PC-9 (cell line): ENCODE measurements around the gene PFKFB3. TPM values are rescaled to one million over a fixed set of nuclear protein-coding genes. Genes with fewer than 3 reads are reported as not detected.

Source experiments
- BruUV-seq: library from RNA; stranded (reverse); fragments of 400-500 nt; replicated peaks from 2 replicates; lab custom pipeline; 2021; lab: Mats Ljungman, UMichigan
- CTCF ChIA-PET: fragments of 300-600 bp; sonication (Branson Sonifier 250); formaldehyde crosslinking; loops from one replicate; lab custom pipeline; 2022; ENCODE audit warnings: antibody characterized with exemption; lab: Charles Lee
- POLR2A ChIA-PET: fragments of 300-600 bp; sonication (Branson Sonifier 250); formaldehyde crosslinking; loops from one replicate; lab custom pipeline; 2022; ENCODE audit warnings: antibody characterized with exemption; ENCODE audit not compliant: unreplicated experiment; lab: Charles Lee
- DNase-seq, 2 experiments: peaks; one replicate each; pipeline versions ENCODE4 v3.0.0 to v3.0.0-alpha.2; 2015 to 2022; ENCODE audit warnings: mixed read lengths in 1 of 2
- H2AFZ ChIP-seq: fragments of 200-600 bp; sonication (generic); 2 replicates; pipeline ENCODE4 v1.8.1; 2017; ENCODE audit warnings: antibody characterized with exemption
- H3F3A ChIP-seq: fragments of 200-600 bp; sonication (generic); 2 replicates; pipeline ENCODE4 v1.8.1; 2017; ENCODE audit warnings: antibody characterized with exemption, mild to moderate bottlenecking, low read depth; ENCODE audit not compliant: insufficient read depth
- H3K27ac ChIP-seq: fragments of 200-600 bp; sonication (generic); 2 replicates; pipeline ENCODE4 v1.6.1; 2016; ENCODE audit warnings: mixed run types
- H3K27me3 ChIP-seq: fragments of 200-600 bp; sonication (generic); 2 replicates; pipeline ENCODE4 v1.6.1; 2016; ENCODE audit warnings: low read depth, mixed run types; ENCODE audit not compliant: insufficient read depth
- H3K36me3 ChIP-seq: fragments of 200-600 bp; sonication (generic); 2 replicates; pipeline ENCODE4 v1.6.1; 2016; ENCODE audit warnings: low read depth, mixed run types
- H3K4me1 ChIP-seq: fragments of 200-600 bp; sonication (generic); replicated peaks from 2 replicates; pipeline ENCODE4 v1.6.1; 2016; ENCODE audit warnings: mixed run types; ENCODE audit not compliant: insufficient read depth
- H3K4me2 ChIP-seq: fragments of 200-600 bp; sonication (generic); 2 replicates; pipeline ENCODE4 v1.6.1; 2017; ENCODE audit warnings: mixed run types
- H3K4me3 ChIP-seq: fragments of 200-600 bp; sonication (generic); 2 replicates; pipeline ENCODE4 v1.6.1; 2016; ENCODE audit warnings: mixed run types
- H3K79me2 ChIP-seq: fragments of 200-600 bp; sonication (generic); 2 replicates; pipeline ENCODE4 v1.6.1; 2017; ENCODE audit warnings: low read depth, mixed run types
- H3K9me2 ChIP-seq: fragments of 200-600 bp; sonication (generic); 2 replicates; pipeline ENCODE4 v1.8.1; 2017; ENCODE audit warnings: mild to moderate bottlenecking; ENCODE audit not compliant: insufficient read depth
- H3K9me3 ChIP-seq: fragments of 200-600 bp; sonication (generic); 2 replicates; pipeline ENCODE4 v1.8.1; 2016; ENCODE audit warnings: low read depth; ENCODE audit not compliant: insufficient read depth
- H4K20me1 ChIP-seq: fragments of 200-600 bp; sonication (generic); 2 replicates; pipeline ENCODE4 v1.8.1; 2017; ENCODE audit not compliant: insufficient read depth
- EZH2 ChIP-seq: fragments of 200-600 bp; sonication (generic); IDR thresholded peaks from 2 replicates; pipeline ENCODE4 v1.8.0; 2017; ENCODE audit warnings: antibody characterized with exemption, low read depth
- intact Hi-C: fragments of 100-400 bp; cut with micrococcal nuclease; formaldehyde crosslinking; loops from one replicate; pipeline ENCODE4 v1.10.0; 2022; ENCODE audit not compliant: unreplicated experiment
- total RNA-seq: library from RNA; stranded (reverse); gene quantifications from 2 replicates; pipeline ENCODE4 v1.2.3, GENCODE V29; 2021
- TF ChIP-seq, protein P1 (sequence below): fragments of 200-600 bp; sonication (generic); conservative IDR thresholded peaks from 2 replicates; pipeline ENCODE4 v1.6.1; 2017; ENCODE audit warnings: mixed run types, antibody characterized with exemption, mild to moderate bottlenecking, moderate library complexity

PFKFB3 gene
- total RNA-seq, 1 experiment from 2014 or later = 37.8 TPM

DNA sequence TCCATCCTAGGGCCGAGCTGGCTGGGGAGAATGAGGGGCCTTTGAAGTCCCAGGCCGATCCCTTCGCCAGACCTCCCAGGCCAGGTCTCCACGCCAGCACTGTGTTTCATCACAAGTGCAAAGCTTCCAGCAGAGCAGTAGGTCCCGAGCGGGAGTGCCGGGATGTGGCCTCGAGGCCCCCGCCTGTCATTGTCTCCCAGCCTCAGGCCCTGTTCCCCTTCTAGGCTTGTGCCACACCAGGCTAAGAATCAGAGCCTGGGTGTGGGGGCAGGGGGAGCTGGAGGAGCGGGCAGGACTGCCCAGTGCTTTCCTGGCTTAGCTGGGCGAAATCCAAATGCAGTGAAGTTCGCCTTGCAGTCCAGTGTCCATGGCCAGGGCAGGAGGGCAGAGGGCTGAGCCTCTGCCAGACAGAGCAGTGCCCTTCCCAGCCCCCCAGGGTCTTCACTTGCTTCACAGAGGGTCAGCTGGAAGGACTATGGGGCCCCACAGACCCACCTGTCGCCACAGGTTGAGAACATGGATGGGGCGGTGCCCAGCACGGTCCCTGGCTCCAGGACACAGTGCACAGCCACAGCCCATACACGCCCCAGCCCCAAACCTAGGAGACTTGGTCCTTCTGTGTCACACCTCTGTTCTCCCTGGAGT lies 20.2 kb upstream of the PFKFB3 start:
- TF ChIP-seq, protein P1, sequence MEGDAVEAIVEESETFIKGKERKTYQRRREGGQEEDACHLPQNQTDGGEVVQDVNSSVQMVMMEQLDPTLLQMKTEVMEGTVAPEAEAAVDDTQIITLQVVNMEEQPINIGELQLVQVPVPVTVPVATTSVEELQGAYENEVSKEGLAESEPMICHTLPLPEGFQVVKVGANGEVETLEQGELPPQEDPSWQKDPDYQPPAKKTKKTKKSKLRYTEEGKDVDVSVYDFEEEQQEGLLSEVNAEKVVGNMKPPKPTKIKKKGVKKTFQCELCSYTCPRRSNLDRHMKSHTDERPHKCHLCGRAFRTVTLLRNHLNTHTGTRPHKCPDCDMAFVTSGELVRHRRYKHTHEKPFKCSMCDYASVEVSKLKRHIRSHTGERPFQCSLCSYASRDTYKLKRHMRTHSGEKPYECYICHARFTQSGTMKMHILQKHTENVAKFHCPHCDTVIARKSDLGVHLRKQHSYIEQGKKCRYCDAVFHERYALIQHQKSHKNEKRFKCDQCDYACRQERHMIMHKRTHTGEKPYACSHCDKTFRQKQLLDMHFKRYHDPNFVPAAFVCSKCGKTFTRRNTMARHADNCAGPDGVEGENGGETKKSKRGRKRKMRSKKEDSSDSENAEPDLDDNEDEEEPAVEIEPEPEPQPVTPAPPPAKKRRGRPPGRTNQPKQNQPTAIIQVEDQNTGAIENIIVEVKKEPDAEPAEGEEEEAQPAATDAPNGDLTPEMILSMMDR = no peak
- TF ChIP-seq EZH2 = no peak
- Histone ChIP-seq H2AFZ (no peak overlapping the region), H3K79me2 (no peaks in the 10 kb centered on the region), H3K9me2 (no peaks in the 10 kb centered on the region), H3F3A (no peaks in the 10 kb centered on the region; the same call in 1 of the 2 replicates), H3K4me3 (no peak overlapping the region), H3K9me3 (no peaks in the 10 kb centered on the region), H3K4me1 (no peaks in the 10 kb centered on the region), H3K27ac (no peak overlapping the region), H4K20me1 (no peaks in the 10 kb centered on the region; the same call in 1 of the 2 replicates), H3K36me3 (no peaks in the 10 kb centered on the region), H3K4me2 (no peak overlapping the region), H3K27me3 (no peaks in the 10 kb centered on the region)
- POLR2A ChIA-PET = no interaction called here
- DNase-seq = no peak
- BruUV-seq = no TSS peak
- intact Hi-C loops = no loop called here
- CTCF ChIA-PET = interaction anchor here (0.5 kb wide), 1 partner anchor 221 kb away, joined by 3 read pairs; no protein-coding TSS in a partner anchor

DNA sequence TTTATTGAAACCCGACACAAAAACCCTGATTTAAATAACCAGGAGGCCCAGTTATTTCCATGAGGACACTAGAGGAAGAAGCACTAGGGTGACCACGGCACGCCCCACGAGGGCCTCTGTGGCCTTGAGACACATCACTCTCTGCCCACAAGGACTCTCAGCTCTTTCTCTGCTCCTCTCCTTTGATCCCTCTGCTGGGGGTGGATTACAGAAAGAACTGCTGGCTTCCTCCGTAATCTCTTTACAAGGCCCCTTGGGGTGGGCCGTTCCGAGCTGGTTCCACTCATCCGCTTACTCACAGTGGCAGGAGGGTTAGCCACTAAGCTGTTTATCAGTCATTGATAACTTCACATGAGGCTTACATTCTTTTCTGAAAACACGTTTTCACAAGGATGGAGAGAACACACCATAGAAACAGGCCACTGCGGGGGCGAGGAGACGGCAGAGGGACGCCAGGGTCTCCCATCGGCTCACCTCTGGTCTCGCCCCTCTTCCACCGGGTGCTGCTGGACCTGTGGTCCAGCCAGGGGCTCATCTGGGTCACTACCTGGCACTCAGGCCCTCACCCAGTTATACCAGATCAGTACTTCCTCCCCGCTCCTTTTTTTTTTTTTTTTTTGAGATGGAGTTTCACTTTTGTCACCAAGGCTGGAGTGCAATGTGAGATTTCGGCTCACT lies 17.6 kb upstream of the PFKFB3 start:
- TF ChIP-seq, protein P1 = no peak
- no peak for TF ChIP-seq EZH2
- Histone ChIP-seq H3K4me2 (no peak overlapping the region), H3K27me3 (no peaks in the 10 kb centered on the region), H3K4me3 (no peak overlapping the region), H3K36me3 (no peaks in the 10 kb centered on the region), H2AFZ (no peak overlapping the region), H3K4me1 (no peaks in the 10 kb centered on the region), H3K9me3 (no peaks in the 10 kb centered on the region), H3K27ac (no peak overlapping the region), H3F3A (no peaks in the 10 kb centered on the region; the same call in 1 of the 2 replicates), H3K9me2 (no peaks in the 10 kb centered on the region), H4K20me1 (no peaks in the 10 kb centered on the region), H3K79me2 (no peaks in the 10 kb centered on the region)
- TSS peak; percentile 5 for BruUV-seq
- no peak for DNase-seq
- ChIA-PET CTCF (no interaction called here), POLR2A (no interaction called here)
- intact Hi-C loops = no loop called here

DNA sequence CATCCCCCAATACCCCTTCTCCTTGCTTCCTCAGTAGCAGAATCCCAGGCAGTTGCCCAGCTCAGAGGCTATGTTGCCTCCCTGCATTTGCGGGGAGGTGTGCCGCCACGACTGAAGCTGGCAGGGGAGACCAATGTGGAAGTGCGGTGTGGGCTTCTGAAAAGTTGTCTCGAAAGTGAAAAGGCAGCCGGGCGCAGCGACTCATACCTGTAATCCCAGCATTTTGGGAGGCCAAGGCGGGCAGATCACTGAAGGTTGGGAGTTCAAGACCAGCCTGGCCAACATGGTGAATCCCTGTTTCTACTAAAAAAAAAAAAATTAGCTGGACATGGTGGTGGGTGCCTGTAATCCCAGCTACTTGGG lies 15.9 kb upstream of the PFKFB3 start:
- TF ChIP-seq EZH2 = no peak
- TF ChIP-seq, protein P1 = no peak
- ChIA-PET CTCF (no interaction called here), POLR2A (no interaction called here)
- H3K36me3 ChIP-seq = no peaks in the 10 kb centered on the region
- H3K79me2 ChIP-seq = no peaks in the 10 kb centered on the region
- H3K4me3 ChIP-seq = no peak overlapping the region
- no peak overlapping the region for H2AFZ ChIP-seq
- no peaks in the 10 kb centered on the region; the same call in 1 of the 2 replicates for H3F3A ChIP-seq
- H3K27me3 ChIP-seq = no peaks in the 10 kb centered on the region
- no peak overlapping the region for H3K27ac ChIP-seq
- no peaks in the 10 kb centered on the region for H4K20me1 ChIP-seq
- no TSS peak for BruUV-seq
- H3K4me1 ChIP-seq = no peaks in the 10 kb centered on the region
- no peak overlapping the region for H3K4me2 ChIP-seq
- intact Hi-C loops = no loop called here
- H3K9me2 ChIP-seq = no peaks in the 10 kb centered on the region
- H3K9me3 ChIP-seq = no peaks in the 10 kb centered on the region
- no peak for DNase-seq
